Measurements from ENCODE around the gene KRTAP9-1.

DNA sequence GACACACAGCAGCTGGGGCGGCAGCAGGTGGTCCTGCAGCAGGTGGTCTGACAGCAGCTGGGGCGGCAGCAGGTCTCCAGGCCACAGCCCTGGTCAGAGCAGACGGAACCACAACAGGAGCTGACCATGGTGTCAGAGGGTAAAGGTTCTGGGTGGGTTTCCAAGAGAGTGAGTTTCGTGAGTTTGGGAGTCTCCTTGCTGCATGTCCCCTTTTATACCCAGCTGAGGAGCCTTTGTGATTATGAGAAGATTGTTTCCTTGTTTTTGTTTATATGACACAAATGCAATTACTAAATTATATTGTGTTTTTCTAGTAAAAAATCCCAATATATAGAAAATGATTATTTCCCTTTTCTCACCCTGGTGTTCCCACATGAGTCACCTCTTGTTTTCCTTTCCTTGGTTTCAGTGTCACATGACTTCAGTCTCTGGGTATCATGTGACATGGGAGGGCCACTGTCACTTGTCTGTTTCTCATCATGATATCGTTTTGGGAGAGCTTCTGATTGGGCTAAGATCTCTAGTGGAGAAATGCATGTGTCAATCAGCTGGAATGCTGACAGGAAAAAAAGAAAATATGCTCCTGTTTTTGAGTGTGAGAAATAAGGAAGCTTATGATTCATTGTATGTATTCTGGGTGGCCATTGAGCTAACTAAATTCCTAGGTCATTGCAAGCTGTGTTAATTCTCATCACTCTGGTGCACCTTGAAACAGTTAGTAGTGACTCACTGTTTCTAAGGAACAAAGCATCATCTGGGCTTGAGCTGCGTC lies 49.1 kb upstream of the KRTAP9-1 start, which contains the start of gene KRTAP4-6:
- TF ChIP-seq, protein P1, sequence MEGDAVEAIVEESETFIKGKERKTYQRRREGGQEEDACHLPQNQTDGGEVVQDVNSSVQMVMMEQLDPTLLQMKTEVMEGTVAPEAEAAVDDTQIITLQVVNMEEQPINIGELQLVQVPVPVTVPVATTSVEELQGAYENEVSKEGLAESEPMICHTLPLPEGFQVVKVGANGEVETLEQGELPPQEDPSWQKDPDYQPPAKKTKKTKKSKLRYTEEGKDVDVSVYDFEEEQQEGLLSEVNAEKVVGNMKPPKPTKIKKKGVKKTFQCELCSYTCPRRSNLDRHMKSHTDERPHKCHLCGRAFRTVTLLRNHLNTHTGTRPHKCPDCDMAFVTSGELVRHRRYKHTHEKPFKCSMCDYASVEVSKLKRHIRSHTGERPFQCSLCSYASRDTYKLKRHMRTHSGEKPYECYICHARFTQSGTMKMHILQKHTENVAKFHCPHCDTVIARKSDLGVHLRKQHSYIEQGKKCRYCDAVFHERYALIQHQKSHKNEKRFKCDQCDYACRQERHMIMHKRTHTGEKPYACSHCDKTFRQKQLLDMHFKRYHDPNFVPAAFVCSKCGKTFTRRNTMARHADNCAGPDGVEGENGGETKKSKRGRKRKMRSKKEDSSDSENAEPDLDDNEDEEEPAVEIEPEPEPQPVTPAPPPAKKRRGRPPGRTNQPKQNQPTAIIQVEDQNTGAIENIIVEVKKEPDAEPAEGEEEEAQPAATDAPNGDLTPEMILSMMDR (IDR thresholded peaks at IDR 0.05; ENCODE audit: insufficient read depth, low read length) = no peak
- no peak for TF ChIP-seq POLR2AphosphoS5 (IDR thresholded peaks at IDR 0.05; ENCODE audit: low read depth)
- TF ChIP-seq, protein P2, sequence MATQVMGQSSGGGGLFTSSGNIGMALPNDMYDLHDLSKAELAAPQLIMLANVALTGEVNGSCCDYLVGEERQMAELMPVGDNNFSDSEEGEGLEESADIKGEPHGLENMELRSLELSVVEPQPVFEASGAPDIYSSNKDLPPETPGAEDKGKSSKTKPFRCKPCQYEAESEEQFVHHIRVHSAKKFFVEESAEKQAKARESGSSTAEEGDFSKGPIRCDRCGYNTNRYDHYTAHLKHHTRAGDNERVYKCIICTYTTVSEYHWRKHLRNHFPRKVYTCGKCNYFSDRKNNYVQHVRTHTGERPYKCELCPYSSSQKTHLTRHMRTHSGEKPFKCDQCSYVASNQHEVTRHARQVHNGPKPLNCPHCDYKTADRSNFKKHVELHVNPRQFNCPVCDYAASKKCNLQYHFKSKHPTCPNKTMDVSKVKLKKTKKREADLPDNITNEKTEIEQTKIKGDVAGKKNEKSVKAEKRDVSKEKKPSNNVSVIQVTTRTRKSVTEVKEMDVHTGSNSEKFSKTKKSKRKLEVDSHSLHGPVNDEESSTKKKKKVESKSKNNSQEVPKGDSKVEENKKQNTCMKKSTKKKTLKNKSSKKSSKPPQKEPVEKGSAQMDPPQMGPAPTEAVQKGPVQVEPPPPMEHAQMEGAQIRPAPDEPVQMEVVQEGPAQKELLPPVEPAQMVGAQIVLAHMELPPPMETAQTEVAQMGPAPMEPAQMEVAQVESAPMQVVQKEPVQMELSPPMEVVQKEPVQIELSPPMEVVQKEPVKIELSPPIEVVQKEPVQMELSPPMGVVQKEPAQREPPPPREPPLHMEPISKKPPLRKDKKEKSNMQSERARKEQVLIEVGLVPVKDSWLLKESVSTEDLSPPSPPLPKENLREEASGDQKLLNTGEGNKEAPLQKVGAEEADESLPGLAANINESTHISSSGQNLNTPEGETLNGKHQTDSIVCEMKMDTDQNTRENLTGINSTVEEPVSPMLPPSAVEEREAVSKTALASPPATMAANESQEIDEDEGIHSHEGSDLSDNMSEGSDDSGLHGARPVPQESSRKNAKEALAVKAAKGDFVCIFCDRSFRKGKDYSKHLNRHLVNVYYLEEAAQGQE (IDR thresholded peaks at IDR 0.05; ENCODE audit: insufficient replicate concordance, low read depth) = no peak
- TF ChIP-seq GABPA (IDR thresholded peaks at IDR 0.05; ENCODE audit: low read depth) = no peak
- TF ChIP-seq SPI1 (IDR thresholded peaks at IDR 0.05; ENCODE audit: borderline replicate concordance, low read depth) = no peak
